Gastrocnemius medialis (tissue), 4 donors: ENCODE measurements around the gene LRRFIP1.

Source experiments
- POLR2A ChIP-seq, 2 donors: fragments of 450-650 bp; IDR thresholded peaks; one replicate each; pipeline ENCODE4 v1.6.1; 2017; ENCODE audit warnings: antibody characterized with exemption in 2 of 2, mild to moderate bottlenecking in 2 of 2, moderate library complexity in 2 of 2
- TF ChIP-seq, protein P1 (sequence below), 5 experiments: fragments of 450-650 bp in 3 of 5; fragments of 200-600 bp in 2 of 5; sonication (generic) in 2 of 5; IDR thresholded peaks in 4 of 5; conservative IDR thresholded peaks in 1 of 5; 1 replicate in 4 of 5; 2 replicates in 1 of 5; pipeline ENCODE4 v1.5.1; 2016 to 2019; ENCODE audit warnings: antibody characterized with exemption in 5 of 5, mild to moderate bottlenecking in 3 of 5, moderate library complexity in 3 of 5

DNA sequence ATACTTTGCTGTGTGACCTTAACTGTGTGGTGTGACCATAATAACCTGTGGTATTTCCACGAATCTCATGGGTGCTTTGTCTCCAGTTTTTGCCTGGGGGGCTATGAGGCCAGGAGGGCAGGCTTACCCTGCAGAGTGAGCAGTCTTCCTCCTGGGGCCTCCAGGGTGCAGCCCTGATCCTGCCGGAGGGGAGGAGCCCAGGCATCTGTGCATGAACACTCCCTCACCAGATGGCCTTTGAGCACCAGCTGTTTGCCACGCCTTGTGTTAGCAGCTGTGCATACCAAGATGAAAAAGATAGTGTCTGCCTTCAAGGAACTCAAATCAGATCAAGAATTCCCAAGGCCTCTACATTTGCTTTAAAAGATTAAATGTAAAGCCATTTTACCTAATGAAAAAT is 96.2 kb downstream of the LRRFIP1 start:
- TF ChIP-seq, protein P1, sequence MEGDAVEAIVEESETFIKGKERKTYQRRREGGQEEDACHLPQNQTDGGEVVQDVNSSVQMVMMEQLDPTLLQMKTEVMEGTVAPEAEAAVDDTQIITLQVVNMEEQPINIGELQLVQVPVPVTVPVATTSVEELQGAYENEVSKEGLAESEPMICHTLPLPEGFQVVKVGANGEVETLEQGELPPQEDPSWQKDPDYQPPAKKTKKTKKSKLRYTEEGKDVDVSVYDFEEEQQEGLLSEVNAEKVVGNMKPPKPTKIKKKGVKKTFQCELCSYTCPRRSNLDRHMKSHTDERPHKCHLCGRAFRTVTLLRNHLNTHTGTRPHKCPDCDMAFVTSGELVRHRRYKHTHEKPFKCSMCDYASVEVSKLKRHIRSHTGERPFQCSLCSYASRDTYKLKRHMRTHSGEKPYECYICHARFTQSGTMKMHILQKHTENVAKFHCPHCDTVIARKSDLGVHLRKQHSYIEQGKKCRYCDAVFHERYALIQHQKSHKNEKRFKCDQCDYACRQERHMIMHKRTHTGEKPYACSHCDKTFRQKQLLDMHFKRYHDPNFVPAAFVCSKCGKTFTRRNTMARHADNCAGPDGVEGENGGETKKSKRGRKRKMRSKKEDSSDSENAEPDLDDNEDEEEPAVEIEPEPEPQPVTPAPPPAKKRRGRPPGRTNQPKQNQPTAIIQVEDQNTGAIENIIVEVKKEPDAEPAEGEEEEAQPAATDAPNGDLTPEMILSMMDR (IDR thresholded peaks at IDR 0.05 in 4 of 5, conservative IDR thresholded peaks at IDR 0.05 in 1 of 5) = no peak
- TF ChIP-seq POLR2A (IDR thresholded peaks at IDR 0.05) = no peak
